HG03045 (cell line): ENCODE measurements around the gene PDCL3.

Source experiments
- ATAC-seq: cut with Tn5 transposase; IDR thresholded peaks from one replicate; pipeline ENCODE4 v1.9.1; 2021; ENCODE audit warnings: mild to moderate bottlenecking, moderate library complexity; ENCODE audit not compliant: unreplicated experiment

PDCL3 gene

DNA sequence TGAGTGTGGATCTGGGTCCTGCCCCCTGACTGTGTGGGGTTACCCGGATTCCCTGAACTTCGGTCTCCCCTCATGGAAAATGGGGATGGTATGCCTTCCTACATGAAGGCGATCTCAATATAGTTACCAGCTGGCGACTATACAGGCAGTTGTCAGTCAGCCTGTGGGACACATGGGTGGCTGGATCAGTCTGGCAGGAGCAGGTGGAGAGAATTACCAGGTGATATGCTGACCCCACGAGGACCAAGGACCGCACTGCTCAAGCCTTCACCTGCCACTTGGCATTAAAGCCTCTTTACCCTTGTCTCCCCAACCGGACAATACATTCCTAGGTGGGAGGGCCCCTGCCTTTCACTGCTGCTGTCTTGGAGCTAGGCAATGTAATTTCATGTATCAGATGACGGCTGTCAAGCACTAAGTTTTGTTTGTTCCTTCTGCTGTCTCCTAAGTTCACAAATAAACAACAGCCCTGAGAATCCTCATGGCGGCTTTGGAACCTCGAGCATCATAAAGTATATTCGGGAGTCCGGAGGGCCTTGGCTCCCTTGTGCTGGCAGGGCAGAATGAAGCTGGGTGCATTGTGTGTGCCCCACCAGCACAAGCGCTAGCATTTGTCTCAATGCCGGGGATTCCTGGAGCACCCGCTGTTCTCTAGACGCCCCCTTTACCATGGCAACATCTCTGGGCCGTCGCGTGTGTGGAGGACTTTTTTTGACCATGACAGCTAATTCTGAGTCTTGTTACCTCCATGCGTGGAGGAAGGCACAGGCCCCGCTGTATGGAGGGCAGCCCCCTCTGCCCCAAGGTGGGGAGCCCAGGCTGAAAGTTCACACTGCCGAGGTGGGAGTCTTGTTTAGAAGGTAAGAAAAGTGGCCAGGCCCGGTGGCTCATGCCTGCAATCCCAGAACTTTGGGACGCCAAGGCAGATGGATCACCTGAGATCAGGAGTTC is 48.6 kb downstream of the PDCL3 start:
- ATAC-seq, result no peak

DNA sequence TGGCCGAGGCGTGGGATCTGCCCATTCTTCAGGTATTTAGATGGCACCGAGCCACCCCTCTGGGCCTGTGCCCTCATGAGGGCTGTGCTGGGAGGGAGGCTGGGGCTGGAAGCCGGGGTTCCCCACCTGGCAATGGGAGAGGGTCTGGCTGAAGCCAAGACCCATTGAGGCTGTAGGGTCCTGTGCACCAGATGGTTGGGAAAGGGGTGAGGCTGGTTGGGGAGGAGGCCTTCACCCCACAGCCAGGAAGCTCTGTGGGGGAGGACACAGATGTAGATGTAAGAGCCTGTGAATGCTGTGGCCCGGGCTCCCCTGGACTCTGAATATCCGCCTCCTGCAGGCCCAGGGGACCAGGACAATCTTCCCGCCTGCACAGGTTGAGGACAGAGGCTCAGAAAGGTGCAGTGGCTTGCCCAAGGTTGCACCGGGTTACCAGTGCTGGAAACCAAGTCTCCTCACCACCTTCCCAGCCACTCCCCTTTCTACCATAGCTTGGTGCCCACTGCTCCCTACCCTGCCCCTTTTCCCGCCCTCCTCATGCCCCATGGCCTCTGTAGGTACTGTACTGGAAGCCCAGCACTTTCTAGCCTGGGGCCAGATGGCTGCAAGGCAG is 49.7 kb downstream of the PDCL3 start:
- ATAC-seq, result no peak

DNA sequence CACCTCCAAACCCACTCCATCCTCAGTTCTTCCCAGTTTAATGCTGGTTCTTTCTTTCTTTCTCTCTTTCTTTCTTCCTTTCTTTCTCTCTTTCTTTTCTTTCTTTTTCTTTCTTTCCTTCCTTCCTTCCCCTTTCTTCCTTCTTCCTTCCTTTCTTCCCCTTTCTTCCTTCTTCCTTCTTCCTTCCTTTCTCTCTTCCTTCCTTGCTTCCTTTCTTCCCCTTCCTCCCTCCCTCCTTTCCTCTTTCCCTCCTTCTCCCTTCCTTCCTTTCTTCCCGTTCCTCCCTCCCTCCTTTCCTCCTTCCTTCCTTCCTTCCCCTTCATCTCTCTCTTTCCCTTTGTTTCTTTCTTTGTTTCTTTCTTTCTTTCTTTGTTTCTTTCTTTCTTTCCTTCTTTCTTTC is 50.9 kb downstream of the PDCL3 start:
- no peak for ATAC-seq

DNA sequence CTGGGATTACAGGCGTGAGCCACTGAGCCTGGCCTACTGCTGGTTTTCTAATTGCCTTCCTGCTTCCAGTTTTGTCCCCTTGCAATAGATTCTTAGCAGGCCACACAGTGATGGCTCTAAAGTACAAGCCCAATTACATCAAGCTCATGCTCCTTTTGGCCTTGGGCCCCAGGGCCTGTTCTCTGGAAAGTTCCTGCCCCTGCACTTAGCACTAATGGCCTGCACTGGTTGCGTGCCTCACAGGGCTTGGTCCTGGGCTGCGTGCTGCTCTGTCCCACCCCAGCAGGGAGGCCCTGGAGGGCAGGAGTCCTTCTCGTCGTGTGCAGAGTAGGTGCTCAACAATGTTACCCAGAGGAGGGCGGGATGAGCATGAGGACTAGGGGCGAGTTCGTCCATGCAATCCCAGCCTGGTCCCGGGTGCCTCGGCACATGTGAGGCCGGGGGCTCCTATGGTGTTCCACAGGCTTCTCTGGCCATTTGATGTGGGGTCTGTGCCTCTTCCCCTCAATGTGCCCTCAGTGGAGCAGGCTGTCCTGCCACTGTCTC is 51.7 kb downstream of the PDCL3 start:
- no peak for ATAC-seq

DNA sequence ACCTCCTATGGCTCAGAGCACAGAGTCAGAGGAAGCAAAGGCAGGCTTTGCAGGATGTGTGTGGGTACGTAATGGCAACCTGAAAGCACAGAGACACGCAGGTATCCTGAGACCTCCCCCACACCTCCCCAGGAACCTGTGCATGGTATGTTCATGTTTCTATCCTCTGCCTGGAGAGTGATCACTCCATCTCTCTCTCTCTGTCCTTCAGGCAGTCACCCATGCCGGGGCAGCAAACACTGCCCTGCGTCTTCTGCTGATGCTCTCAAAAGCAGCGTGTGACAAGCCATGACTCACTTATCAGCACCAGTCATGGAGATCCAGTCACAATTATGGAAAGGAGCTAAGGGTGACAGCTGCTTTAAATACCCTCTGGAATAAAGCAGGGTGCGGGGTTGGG is 52.7 kb downstream of the PDCL3 start:
- ATAC-seq, result no peak

DNA sequence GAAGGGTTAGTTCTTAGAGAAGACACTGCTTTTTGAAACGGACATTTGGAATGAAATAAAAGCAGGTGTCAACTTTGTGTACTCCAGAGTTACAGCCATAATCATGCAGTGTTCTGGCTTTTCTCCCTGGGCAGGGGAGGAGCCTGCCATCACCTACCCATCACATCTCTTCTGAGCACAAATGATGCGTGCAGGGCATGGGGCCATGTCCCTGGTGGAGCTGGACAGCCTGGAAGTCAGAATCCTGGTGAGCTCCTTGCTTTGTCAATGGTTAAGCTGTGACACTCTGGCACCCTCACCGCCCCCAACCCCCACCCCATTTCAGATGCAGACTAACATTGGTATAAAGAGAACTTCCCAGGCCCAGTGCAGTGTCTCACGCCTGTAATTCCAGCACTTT is 53.1 kb downstream of the PDCL3 start:
- no peak for ATAC-seq

DNA sequence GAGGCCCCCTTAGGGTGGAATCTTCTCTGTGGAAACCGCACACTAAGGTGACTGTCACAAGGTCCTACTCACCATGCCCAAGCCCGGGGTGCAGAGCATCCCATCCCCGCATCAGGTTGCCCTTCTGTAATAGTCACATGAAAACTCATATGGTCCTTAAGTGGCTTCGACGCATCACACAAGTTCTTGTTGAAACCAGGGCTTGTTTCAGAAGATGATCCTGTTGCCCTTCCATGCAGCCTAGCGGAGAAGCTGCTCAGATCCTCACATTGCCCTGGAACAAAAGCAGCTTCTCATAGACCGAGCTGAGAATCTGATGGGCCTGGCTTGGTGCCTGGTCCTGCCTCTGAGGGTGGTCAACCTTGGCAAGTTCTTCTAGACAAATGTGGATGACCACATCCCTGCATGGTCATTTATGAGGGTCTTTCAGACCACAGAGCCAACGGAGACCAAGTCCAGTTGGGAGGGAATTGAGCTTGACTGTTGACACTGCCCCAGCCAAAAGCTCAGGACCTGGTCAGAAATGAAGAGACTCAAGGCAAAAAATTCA is 54.1 kb downstream of the PDCL3 start:
- no peak for ATAC-seq

DNA sequence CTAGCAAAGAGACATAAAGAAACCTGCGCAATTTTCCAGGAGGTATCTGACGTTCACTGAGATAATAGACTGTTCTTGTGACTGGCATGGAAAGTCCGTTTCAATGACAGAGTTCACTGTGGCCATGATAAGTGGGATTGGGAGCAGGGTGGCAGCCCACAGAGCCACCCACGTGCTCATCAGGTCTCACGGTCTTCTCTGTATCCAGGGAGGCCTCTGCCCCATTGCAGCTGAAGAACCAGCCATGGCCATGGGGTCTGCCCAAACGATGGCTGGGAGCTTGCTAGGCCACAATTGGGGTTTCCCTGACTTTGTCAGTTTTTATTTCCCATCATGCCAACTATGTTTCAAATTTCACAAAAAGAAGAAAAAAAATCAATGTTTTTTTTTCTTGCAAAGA is 57.2 kb downstream of the PDCL3 start:
- ATAC-seq, result no peak

DNA sequence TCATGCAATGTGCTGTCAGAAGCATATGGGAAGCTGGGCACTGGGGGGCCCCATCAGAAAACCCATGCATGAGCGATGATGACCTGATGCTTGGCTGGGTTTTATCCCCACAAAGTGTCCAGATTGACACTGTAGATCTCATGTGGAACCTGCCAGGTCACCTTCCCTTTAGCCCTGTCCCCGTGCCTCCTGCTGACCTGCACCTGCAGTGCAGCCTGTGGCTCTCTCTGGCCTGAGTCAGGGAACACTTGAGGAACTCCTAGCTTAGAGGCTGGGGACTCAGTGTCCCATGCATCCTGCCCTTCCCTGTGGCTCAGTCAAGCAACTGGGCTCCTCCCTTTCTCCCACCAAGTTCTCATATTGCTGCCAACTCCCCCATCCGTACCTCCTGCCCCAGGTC is 57.7 kb downstream of the PDCL3 start:
- ATAC-seq, result no peak

DNA sequence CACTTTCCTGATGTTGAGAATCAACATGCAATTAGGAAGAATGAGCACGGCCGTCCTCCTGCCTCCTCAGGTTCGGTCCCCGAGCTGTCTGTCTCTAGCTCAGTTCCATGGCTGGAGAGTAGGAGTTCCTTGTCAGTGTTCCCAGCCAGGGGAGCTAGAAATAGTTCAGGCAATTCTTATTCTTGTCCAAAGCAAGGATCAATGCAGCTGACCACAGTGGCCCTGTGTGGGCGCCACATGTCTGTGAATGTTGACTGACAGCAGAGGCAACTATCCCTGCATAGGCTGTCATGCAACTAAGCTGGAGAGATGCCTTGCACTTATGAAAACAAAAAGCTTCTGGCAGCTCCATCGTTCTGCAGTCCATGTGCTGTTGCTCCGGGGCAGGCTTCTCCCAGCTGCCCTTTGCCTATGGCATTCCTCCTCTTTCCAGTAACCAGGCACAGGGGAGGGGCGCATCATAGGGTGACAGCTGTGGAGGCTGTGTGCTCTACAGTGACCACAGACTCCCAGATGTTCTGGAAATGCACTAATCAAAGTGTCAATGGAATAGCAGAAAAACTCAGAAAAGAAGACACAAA is 58.7 kb downstream of the PDCL3 start:
- no peak for ATAC-seq

DNA sequence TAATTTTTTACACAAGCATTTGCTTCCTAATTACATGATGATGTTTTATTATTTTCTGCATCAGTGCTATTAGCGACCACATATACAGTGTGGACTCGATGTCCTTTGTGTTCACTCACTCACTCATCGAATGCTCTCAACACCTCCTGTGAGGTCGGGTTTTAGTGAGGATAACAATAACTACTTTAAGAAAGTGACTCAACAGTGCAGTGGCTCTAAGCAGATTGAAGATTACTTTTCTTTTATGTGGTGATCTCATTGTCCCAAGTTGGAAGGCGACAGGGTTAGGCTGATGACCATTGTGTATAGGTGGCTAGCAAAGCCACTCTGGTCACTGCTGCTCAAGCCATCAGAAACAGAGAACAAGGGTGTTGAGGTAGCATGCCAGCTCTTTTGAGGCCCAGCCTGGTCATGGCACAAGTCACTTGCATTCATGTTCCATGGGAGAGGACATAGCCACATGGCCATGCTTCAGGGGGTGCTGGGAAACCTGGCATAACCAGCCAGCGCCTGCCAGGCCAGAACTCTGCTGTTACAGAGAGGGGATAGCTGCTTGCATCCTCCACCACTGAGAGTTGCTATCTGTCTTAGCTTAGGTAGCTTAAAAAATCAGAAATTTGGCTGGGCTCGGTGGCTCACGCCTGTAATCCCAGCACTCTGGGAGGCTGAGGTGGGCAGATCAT is 60.4 kb downstream of the PDCL3 start:
- ATAC-seq, result no peak

DNA sequence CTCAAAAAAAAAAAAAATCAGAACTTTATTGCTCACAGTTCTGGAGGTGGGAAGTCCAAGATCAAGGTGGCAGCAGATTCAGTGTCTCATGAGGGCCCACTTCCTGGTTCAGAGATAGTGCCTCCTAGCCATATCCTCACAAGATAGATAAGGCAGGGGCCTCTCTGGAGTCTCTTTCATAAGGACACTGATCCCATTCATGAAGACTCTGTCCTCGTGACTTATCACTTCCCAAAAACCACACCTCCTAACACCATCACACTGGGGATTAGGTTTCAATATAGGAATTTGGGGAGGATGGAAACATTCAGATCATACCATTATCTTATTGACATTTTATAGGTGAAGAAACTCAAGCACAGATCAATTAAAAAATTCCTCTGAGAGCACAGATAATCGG is 61.1 kb downstream of the PDCL3 start:
- ATAC-seq, result no peak

DNA sequence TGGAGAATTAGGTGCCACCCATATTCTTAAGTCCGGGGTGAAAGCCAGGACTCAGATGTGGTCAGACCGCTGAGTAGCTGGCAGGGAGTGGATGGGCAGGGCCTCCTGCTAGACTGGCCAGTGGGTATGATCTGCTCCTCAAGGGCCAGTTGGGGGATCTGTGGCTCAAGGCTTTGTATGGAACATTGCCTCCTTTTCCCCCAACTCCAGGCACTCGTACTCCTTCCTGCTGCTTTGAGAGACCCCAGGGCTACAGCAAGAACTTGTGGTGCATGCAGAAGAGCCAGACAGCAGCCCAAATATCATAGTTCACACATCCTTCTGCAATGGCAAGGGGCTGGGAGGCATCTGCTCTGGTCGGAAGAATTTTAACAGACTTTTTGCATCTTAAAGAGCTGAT is 61.7 kb downstream of the PDCL3 start:
- no peak for ATAC-seq

DNA sequence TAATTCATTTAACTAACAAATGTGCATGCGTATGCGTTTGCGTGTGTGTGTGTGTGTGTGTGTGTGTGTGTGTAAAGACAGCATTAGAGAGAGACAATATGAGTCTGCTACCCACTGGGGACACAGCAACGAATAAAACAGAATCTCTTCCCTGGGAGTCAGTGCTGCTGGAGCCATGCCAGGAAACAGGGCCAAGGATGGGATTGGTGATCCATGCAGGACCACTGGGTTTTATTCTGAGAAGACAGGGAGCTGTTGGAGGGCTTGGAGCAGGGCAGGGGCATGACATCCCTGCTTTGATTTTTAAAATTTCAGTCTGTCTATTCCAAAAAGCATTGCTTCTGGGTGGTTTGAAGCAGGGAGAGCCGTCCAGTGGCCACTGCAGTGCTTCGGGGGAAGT is 62.9 kb downstream of the PDCL3 start:
- no peak for ATAC-seq
